GM18909 (cell line): ENCODE data around the gene SSTR5.
"Not testable (repeated sequence)": the region's sequence is repeated elsewhere in the genome, so short reads cannot be mapped to it uniquely, and the experiment has no call there.

Experiments
- ATAC-seq: cut with Tn5 transposase; IDR thresholded peaks from one replicate; pipeline ENCODE4 v1.9.1; 2021; ENCODE audit warnings: mild to moderate bottlenecking; ENCODE audit not compliant: unreplicated experiment, poor library complexity

The SSTR5 gene

GRCh38 chr16:1071561-1072225 is 854 bp upstream of the SSTR5 start:
- no peak for ATAC-seq

- ATAC-seq = no peak
These were observed 663 bp downstream of the SSTR5 start for GRCh38 chr16:1073262-1073558.

GRCh38 chr16:1073566-1074378 is 1.2 kb downstream of the SSTR5 start:
- no peak for ATAC-seq

GRCh38 chr16:1074379-1074649 is 1.8 kb downstream of the SSTR5 start:
- ATAC-seq = no peak

- ATAC-seq = no peak
These were observed 3.0 kb downstream of the SSTR5 start for GRCh38 chr16:1075546-1075945.

GRCh38 chr16:1076801-1077576 is 4.4 kb downstream of the SSTR5 start:
- ATAC-seq = no peak

GRCh38 chr16:1077877-1078578 is 5.5 kb downstream of the SSTR5 start:
- ATAC-seq = no peak

GRCh38 chr16:1078579-1079021 is 6.1 kb downstream of the SSTR5 start:
- ATAC-seq = no peak

- no peak for ATAC-seq
These were observed 6.8 kb downstream of the SSTR5 start for GRCh38 chr16:1079341-1079740.

GRCh38 chr16:1079786-1080525 is 7.4 kb downstream of the SSTR5 start:
- no peak for ATAC-seq

GRCh38 chr16:1080801-1081733 is 8.5 kb downstream of the SSTR5 start:
- ATAC-seq = no peak

- ATAC-seq = no peak
These were observed 9.3 kb downstream of the SSTR5 start for GRCh38 chr16:1081734-1082265.

GRCh38 chr16:1082266-1082951 is 9.9 kb downstream of the SSTR5 start:
- ATAC-seq = no peak

GRCh38 chr16:1082952-1083675 is 10.6 kb downstream of the SSTR5 start:
- ATAC-seq = no peak

- no peak for ATAC-seq
These were observed 12.4 kb downstream of the SSTR5 start for GRCh38 chr16:1084971-1085370.

GRCh38 chr16:1086443-1086842 is 13.9 kb downstream of the SSTR5 start:
- not testable (repeated sequence) for ATAC-seq

- no peak for ATAC-seq
These were observed 16.0 kb downstream of the SSTR5 start for GRCh38 chr16:1088295-1089170.
